Peyer's patch (tissue), 4 donors: Measurements from ENCODE around the gene DRD4.

Experiments
- POLR2A ChIP-seq, 2 donors: fragments of 450-650 bp; IDR thresholded peaks; one replicate each; pipeline ENCODE4 v1.5.1; 2017; ENCODE audit warnings: antibody characterized with exemption in 2 of 2, mild to moderate bottlenecking in 2 of 2, moderate library complexity in 2 of 2
- TF ChIP-seq, protein P1 (sequence below), 6 experiments: fragments of 450-650 bp in 4 of 6; fragments of 200-600 bp in 2 of 6; sonication (generic) in 1 of 6; IDR thresholded peaks; one replicate each; pipeline ENCODE4 v1.5.1; 2017 to 2019; ENCODE audit warnings: antibody characterized with exemption in 6 of 6, mild to moderate bottlenecking in 3 of 6, moderate library complexity in 1 of 6

- no peak for TF ChIP-seq POLR2A (IDR thresholded peaks at IDR 0.05)
- TF ChIP-seq, protein P1, sequence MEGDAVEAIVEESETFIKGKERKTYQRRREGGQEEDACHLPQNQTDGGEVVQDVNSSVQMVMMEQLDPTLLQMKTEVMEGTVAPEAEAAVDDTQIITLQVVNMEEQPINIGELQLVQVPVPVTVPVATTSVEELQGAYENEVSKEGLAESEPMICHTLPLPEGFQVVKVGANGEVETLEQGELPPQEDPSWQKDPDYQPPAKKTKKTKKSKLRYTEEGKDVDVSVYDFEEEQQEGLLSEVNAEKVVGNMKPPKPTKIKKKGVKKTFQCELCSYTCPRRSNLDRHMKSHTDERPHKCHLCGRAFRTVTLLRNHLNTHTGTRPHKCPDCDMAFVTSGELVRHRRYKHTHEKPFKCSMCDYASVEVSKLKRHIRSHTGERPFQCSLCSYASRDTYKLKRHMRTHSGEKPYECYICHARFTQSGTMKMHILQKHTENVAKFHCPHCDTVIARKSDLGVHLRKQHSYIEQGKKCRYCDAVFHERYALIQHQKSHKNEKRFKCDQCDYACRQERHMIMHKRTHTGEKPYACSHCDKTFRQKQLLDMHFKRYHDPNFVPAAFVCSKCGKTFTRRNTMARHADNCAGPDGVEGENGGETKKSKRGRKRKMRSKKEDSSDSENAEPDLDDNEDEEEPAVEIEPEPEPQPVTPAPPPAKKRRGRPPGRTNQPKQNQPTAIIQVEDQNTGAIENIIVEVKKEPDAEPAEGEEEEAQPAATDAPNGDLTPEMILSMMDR (IDR thresholded peaks at IDR 0.05), result no peak
Observed at GRCh38 chr11:680970-681369, 43.9 kb downstream of the DRD4 start.
